Activated naive CD4-positive, alpha-beta T cell treated with anti-CD3 and anti-CD28 coated beads, Interleukin-2, amount 50 U/mL, for 24 hours (primary cell): ENCODE data around the gene CABLES1.
"Not testable (repeated sequence)": the region's sequence is repeated elsewhere in the genome, so short reads cannot be mapped to it uniquely, and the experiment has no call there.

Experiments used
- H3K27ac Mint-ChIP-seq: one replicate; pipeline ENCODE4 v1.8.0; 2021; ENCODE audit warnings: mild to moderate bottlenecking, mixed read lengths
- H3K27me3 Mint-ChIP-seq: one replicate; pipeline ENCODE4 v1.8.0; 2021; ENCODE audit warnings: mixed read lengths
- H3K36me3 Mint-ChIP-seq: one replicate; pipeline ENCODE4 v1.8.0; 2021; ENCODE audit warnings: mixed read lengths
- H3K4me1 Mint-ChIP-seq: one replicate; pipeline ENCODE4 v1.8.0; 2021; ENCODE audit warnings: mixed read lengths
- H3K4me3 Mint-ChIP-seq: one replicate; pipeline ENCODE4 v1.8.0; 2021; ENCODE audit warnings: mild to moderate bottlenecking, mixed read lengths
- H3K9me3 Mint-ChIP-seq: one replicate; pipeline ENCODE4 v1.8.0; 2021; ENCODE audit warnings: mixed read lengths

CABLES1 gene

DNA sequence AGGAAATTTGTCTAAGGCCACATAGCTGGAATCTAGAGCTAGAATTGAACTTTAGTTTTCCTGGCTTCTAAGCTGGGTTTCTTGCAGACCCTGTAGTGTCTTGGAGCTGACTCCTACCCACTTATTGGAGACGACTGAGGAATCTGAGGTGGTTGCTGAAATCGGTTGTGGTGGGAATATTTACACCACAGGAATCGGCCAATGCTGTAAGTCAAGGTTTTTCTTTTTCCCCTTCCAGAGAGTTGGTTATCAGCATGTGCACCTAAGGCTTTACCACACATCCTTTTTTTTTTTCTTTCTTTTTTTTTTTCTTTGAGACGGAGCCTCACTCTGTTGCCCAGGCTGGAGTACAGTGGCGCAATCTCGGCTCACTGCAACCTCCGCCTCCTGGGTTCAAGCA is 9.4 kb downstream of the CABLES1 start:
- Mint-ChIP-seq H3K9me3 (no peaks in the 10 kb centered on the region), H3K27ac (no peak overlapping the region), H3K4me1 (no peaks in the 10 kb centered on the region), H3K27me3 (no peaks in the 10 kb centered on the region), H3K4me3 (no peak overlapping the region), H3K36me3 (no peaks in the 10 kb centered on the region)

DNA sequence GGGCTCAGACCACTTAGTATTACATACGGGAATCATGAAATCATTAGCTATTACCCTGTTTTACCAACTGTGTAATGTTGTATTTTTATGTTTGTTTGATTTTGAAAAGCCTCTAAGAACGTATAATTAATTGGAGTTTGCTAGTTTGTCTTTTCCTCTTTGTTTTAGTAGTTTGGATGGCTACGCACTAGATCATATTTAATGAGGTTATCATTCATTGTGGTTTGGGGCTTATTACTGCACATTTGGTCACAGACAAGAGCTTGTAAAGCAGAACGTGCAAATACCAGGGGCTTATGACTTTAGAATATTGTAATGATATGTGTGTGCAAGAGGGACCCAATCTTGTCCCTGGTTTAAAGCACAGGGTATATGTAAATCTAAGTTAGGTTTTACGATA is 10.3 kb downstream of the CABLES1 start:
- no peaks in the 10 kb centered on the region for H3K4me1 Mint-ChIP-seq
- no peak overlapping the region for H3K27ac Mint-ChIP-seq
- H3K9me3 Mint-ChIP-seq = no peaks in the 10 kb centered on the region
- no peaks in the 10 kb centered on the region for H3K27me3 Mint-ChIP-seq
- no peaks in the 10 kb centered on the region for H3K36me3 Mint-ChIP-seq
- no peak overlapping the region for H3K4me3 Mint-ChIP-seq

DNA sequence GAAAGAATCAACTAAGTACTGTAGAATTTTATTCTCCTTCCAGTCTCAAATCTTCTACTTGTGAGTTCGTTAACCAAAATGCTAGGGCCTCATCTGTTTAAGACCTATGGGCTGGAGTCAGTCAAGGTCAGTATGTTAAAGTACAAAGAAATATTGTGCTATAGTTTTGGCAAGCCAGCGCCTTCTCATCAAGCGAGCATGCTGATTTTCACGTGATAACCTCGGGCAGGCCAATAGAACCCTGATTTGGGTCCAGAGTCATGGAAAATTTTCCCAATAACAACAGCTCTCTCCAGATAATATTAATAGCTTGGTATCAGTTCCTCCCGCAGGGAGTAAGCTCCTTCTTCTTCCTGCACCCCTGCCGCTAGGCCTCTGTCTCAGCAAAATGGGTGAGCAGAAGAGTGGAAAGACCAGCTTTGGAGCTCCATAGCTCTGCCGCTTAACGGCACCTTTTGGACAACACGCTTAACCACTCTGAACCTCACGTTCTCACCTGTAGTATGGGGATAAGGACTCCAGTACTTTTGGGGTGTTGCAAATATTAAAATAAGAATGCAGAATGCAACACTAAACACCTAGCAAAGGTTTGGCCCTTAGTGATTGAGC is 11.7 kb downstream of the CABLES1 start:
- Mint-ChIP-seq H3K27me3 (no peaks in the 10 kb centered on the region), H3K4me3 (no peak overlapping the region), H3K9me3 (no peaks in the 10 kb centered on the region)

DNA sequence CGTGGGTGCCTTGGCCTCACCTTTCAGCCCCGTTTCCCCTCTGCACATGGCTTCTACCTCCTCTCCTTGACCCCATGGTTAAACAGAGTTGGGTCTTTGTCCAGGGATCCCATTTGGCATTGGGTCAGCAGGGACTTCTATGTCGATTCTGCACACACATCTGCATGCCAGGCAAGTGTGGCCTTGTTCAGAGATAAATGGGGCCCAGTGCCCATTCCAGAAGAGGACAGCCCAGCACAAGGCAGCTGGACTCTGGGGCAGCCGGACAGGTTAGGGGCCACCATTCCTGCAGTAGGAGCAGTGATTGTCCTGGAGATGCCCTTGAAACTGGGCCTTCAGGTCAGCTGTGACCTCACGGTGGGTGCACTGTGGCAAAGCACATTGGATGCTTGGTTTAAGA is 13.1 kb downstream of the CABLES1 start:
- Mint-ChIP-seq H3K27me3 (no peaks in the 10 kb centered on the region), H3K4me1 (no peaks in the 10 kb centered on the region)

More for the DNA sequence above, 11.7 kb downstream of the CABLES1 start:
- H3K4me1 Mint-ChIP-seq = no peaks in the 10 kb centered on the region
- H3K36me3 Mint-ChIP-seq = no peaks in the 10 kb centered on the region
- no peak overlapping the region for H3K27ac Mint-ChIP-seq

DNA sequence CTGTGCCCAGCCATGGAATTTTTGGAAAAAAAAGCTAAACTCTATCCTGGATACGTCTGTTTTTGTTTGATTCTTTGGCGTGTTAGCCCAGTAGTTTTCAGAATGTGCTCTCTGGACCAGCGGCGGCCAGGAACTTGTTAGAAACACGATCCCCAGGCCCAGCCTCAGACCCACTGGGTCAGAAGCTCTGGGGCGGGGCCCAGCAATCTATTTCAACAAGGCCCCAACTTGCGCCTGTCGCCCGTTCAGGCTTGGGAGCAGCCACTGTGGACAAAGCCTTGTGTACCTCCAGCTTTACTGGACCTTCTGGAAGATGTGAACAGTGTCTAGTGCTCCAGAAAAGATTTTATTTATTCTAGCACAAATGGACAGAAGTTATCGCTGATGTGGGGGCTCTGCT is 14.3 kb downstream of the CABLES1 start:
- no peak overlapping the region for H3K4me3 Mint-ChIP-seq
- H3K9me3 Mint-ChIP-seq = no peaks in the 10 kb centered on the region
- no peaks in the 10 kb centered on the region for H3K4me1 Mint-ChIP-seq
- no peaks in the 10 kb centered on the region for H3K27me3 Mint-ChIP-seq
- H3K27ac Mint-ChIP-seq = no peak overlapping the region
- no peaks in the 10 kb centered on the region for H3K36me3 Mint-ChIP-seq

More for the DNA sequence above, 13.1 kb downstream of the CABLES1 start:
- Mint-ChIP-seq H3K4me3 (no peak overlapping the region), H3K9me3 (no peaks in the 10 kb centered on the region), H3K36me3 (no peaks in the 10 kb centered on the region), H3K27ac (no peak overlapping the region)

DNA sequence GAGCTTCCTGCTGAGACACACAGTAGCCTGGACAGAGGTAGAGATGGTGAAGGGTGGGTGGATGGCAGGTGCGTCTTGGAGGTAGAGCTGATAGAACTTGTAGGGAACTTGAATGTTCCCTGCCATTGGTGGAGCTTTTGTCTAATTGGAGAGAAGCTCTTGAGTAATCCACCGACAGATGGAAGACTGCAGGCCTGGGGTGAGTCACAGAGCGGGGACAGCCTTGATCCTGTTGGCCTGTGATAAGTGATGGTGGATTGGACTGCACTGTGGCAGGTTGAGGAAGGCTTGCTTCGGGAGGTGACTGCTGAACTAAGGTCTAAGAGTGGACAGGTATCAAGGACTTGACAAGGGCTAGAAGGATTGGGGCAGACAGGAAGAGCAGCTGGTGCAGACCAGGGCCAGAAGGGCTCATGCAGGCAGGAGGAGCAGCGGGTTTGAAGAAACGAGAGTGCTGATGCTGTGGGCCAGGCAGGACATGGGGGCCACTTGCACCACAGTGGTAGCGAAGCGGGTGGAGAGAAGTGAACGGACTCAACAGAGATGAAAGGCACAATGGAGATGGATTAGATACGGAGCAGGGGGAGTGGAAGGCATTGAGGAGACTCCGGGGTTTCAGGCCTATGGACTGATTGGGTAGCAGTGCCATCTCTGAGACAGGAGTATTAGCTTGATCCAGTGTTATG is 16.3 kb downstream of the CABLES1 start:
- no peaks in the 10 kb centered on the region for H3K9me3 Mint-ChIP-seq
- H3K4me3 Mint-ChIP-seq = no peak overlapping the region
- no peaks in the 10 kb centered on the region for H3K4me1 Mint-ChIP-seq
- H3K27me3 Mint-ChIP-seq = no peaks in the 10 kb centered on the region
- H3K27ac Mint-ChIP-seq = no peak overlapping the region
- no peaks in the 10 kb centered on the region for H3K36me3 Mint-ChIP-seq

DNA sequence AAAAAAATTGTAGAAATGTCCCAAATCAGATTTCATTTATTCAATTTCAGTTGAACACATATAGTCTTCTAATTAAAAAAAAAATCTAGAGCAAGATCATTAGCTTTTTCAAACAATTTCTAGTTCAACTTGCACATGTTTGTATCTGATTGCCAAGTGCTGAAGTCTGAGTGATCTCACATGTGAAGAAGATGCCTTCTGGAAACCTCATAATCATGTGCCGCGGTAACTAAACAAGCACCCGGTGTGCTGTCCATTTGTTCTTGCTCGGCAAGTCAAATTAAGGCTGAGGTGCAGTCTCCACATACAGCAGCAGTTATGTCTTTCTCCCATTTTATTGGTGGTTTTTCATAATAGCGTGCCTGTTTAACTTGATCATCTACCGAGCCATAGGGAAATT is 18.7 kb downstream of the CABLES1 start:
- no peaks in the 10 kb centered on the region for H3K27me3 Mint-ChIP-seq
- no peaks in the 10 kb centered on the region for H3K9me3 Mint-ChIP-seq
- H3K36me3 Mint-ChIP-seq = no peaks in the 10 kb centered on the region
- no peaks in the 10 kb centered on the region for H3K4me1 Mint-ChIP-seq
- no peak overlapping the region for H3K27ac Mint-ChIP-seq
- no peak overlapping the region for H3K4me3 Mint-ChIP-seq

DNA sequence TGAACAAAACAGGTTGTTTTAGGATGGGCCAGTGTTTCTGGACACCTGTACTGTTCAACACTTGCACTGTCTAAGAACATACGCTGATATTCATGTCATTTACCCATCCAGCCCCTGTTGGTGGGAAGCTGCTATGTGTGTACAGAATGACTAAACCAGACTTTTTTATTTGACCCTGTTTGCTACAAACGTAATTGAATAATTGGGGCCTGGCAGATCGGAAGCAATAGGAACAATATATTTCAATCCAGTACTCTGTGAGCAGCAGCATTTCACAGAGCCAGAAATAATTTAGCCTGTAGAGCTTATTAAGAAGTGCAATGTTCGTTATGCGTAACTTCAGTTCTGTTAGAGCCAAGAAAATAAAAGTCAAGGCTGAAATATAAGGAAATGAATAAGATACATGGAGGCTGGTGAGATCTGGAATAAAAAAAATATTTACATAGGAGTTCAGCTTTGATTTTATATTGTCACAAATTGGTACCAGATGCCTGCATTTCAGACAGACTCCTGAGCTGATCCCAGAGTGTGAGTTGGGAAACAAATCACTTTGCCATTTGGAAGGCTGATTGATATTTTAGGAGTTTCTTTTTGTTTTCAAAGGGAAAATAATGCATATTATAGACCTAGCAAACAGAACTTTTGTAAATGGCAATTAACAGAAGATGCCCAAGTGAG is 19.7 kb downstream of the CABLES1 start:
- Mint-ChIP-seq H3K9me3 (no peaks in the 10 kb centered on the region), H3K36me3 (no peaks in the 10 kb centered on the region), H3K4me1 (no peaks in the 10 kb centered on the region), H3K27me3 (no peaks in the 10 kb centered on the region), H3K27ac (no peak overlapping the region), H3K4me3 (no peak overlapping the region)

DNA sequence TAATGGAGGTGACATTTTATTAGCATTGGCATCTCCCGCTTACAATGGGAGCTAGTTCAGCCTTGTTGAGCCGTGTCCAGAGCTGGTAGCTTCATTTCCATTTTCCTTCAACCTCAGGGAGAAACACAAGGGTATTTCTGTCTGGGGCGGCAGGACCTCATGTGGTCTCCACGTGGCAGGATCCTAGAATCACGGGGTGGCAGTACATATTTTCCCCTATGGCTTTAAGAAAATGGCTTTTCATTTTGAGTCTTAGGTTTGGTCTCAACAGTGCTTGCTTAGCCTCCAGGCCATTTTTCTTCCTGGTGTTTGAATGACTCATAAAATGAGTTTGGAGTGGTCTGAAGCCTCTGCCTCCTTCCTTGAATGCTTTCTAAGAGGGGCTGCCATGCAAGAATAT is 20.3 kb downstream of the CABLES1 start:
- Mint-ChIP-seq H3K27me3 (no peaks in the 10 kb centered on the region), H3K9me3 (no peaks in the 10 kb centered on the region), H3K36me3 (no peaks in the 10 kb centered on the region), H3K4me1 (no peaks in the 10 kb centered on the region), H3K27ac (no peak overlapping the region), H3K4me3 (no peak overlapping the region)

DNA sequence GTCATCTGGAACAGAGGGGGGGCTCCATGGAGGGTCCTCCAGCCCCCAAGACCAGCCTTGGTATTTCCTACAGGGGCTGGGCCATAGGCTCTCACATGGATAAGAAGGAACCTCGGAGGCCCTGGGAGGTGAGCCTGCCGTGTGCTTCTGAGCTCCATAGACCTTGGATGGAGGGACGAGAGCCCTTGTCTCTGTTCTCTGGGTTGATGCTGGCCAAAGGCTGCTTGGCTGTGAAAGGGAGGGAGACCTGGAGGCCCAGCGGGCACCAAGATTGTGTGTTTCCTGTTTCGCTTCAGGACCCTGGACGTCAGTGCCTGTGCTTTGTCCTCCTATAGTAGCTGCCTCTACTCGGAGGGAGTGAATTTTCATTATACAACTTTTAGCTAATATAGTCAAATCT is 20.8 kb downstream of the CABLES1 start:
- Mint-ChIP-seq H3K9me3 (no peaks in the 10 kb centered on the region), H3K27me3 (no peaks in the 10 kb centered on the region)

DNA sequence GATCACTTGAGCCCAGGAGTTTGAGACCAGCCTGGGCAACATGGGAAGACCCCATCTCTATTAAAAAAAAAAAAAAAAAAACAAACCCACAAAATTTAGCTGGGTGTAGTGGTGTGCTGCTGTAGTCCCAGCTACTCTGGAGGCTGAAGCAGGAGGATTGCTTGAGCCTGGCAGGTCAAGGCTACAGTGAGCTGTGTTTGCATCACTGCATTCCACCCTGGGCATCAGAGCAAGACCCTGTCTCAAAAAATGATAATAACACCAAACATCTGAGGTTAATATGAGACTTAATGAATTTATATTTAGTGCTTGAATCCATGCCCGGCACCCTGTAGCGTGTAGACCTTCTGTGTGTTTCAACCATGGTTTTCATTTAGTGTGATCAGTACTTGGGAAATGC is 22.8 kb downstream of the CABLES1 start:
- Mint-ChIP-seq H3K27me3 (no peaks in the 10 kb centered on the region), H3K27ac (no peak overlapping the region), H3K9me3 (no peaks in the 10 kb centered on the region), H3K4me3 (no peak overlapping the region), H3K36me3 (no peaks in the 10 kb centered on the region), H3K4me1 (no peaks in the 10 kb centered on the region)

More for the DNA sequence above, 20.8 kb downstream of the CABLES1 start:
- H3K4me3 Mint-ChIP-seq = no peak overlapping the region
- no peak overlapping the region for H3K27ac Mint-ChIP-seq
- H3K36me3 Mint-ChIP-seq = no peaks in the 10 kb centered on the region
- no peaks in the 10 kb centered on the region for H3K4me1 Mint-ChIP-seq

DNA sequence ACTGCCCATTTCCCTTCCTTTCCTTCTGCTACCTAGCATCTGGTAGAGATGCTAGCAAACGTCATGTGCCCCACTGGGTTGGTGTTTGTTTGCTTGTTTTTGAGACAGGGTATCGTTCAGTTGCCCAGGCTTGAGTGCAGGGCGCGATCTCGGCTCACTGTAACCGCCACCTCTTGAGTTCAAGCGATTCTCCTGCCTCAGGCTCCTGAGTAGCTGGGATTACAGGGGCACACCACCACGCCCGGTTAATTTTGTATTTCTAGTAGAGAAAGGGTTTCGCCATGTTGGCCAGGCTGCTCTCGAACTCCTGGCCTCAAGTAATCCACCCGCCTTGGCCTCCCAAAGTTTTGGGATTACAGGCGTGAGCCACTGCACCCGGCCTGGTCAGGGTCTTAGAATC is 23.6 kb downstream of the CABLES1 start:
- not testable (repeated sequence) for H3K9me3 Mint-ChIP-seq, H3K27me3 Mint-ChIP-seq, H3K4me3 Mint-ChIP-seq, H3K36me3 Mint-ChIP-seq, H3K4me1 Mint-ChIP-seq, H3K27ac Mint-ChIP-seq

DNA sequence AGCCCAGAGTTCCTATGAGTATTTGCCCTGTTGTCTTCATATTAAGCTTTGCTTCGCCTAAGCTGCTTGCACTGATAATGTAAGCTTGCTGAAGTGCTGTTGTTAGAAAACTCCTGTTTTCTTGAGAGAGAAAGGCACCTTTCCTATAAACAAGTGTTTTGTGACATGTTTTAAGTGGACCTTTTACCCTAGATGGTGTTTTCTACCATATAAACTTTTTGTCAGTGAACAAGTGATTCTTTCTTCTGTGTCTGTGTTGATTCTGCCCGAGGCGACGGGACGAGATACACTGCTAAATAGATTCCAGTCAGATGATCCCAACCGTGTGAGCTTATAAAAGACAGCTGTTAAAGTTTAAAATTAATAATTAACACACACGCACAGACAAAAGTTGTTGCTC is 24.1 kb downstream of the CABLES1 start:
- no peaks in the 10 kb centered on the region for H3K4me1 Mint-ChIP-seq
- H3K36me3 Mint-ChIP-seq = no peaks in the 10 kb centered on the region
- no peaks in the 10 kb centered on the region for H3K9me3 Mint-ChIP-seq
- no peak overlapping the region for H3K4me3 Mint-ChIP-seq
- no peaks in the 10 kb centered on the region for H3K27me3 Mint-ChIP-seq
- no peak overlapping the region for H3K27ac Mint-ChIP-seq

DNA sequence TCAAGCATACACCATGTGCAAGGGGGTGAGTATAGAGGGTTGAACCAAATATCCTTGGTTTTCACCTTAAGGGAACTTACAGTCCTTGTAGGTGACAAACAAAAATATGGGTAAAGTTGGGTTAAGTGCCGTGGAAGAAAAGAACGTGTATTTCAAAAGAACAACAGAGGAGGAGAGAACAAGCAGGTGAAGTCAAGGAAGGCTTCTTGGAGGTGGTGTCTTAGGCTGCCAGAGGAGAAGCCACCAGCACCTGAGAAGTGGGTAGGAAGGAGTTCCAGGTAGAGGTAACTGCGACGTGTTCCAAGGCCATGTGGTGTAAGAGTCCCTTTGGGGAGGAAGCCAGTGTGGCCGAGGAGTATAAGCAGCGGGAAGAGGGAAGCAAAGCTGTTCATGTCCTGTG is 27.2 kb downstream of the CABLES1 start:
- H3K4me3 Mint-ChIP-seq = no peak overlapping the region
- H3K9me3 Mint-ChIP-seq = no peaks in the 10 kb centered on the region
- no peaks in the 10 kb centered on the region for H3K36me3 Mint-ChIP-seq
- H3K4me1 Mint-ChIP-seq = no peaks in the 10 kb centered on the region
- no peaks in the 10 kb centered on the region for H3K27me3 Mint-ChIP-seq
- H3K27ac Mint-ChIP-seq = no peak overlapping the region

DNA sequence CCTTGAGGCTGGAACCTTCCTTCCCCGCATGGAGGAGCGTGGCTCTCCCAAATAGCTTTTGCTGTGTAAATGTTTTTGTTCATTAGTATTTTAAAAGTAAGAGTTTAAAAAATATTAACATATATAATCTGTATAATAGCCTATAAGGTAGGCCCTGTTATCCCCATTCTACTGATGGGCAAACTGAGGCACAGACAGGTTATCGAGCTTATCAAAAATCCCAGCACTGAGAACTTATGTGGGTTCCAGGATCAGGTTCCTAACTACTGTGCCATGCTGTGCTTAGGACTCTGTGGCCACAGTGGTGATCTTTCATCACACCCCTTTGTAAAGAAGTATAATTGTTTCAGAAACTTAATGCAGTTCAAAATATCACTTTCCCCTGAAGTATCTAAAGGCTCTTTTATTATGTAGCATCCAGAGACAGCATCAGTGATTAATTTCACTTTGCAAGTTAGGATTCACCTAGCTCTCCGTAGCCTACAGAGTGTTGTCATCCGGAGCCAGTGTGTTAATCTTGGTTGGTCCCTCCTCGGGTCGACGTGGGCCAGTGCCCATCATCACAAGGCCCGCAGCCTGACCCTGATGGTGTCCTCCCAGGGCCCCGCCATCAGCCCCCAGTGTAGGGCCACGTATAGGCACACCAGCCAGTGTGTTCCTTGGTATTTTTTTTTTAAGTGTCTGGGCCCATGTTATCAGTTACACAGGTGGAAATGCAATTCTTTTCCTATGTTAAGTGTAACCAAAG is 28.7 kb downstream of the CABLES1 start:
- no peaks in the 10 kb centered on the region for H3K36me3 Mint-ChIP-seq
- no peaks in the 10 kb centered on the region for H3K27me3 Mint-ChIP-seq
- H3K4me3 Mint-ChIP-seq = no peak overlapping the region
- no peak overlapping the region for H3K27ac Mint-ChIP-seq
- H3K4me1 Mint-ChIP-seq = no peaks in the 10 kb centered on the region
- no peaks in the 10 kb centered on the region for H3K9me3 Mint-ChIP-seq
